IPS-NIHi7 (cell line): ENCODE measurements around the gene PRDM11.

Experiments used
- DNase-seq: peaks from one replicate; pipeline ENCODE4 v3.0.0; 2012; ENCODE audit warnings: mixed read lengths; ENCODE audit errors: extremely low spot score

Gene PRDM11

GRCh38 chr11:45141631-45142030, 4.8 kb upstream of the PRDM11 start:
- DNase-seq = no peak

GRCh38 chr11:45142241-45143055, 4.0 kb upstream of the PRDM11 start:
- no peak for DNase-seq

- DNase-seq = no peak
These were observed 2.9 kb upstream of the PRDM11 start for GRCh38 chr11:45143494-45143893.

GRCh38 chr11:45144126-45145082, 2.0 kb upstream of the PRDM11 start:
- no peak for DNase-seq

- DNase-seq = no peak
These were observed 1.4 kb upstream of the PRDM11 start for GRCh38 chr11:45145083-45145378.

- DNase-seq = peak; percentile 94
These were observed 914 bp upstream of the PRDM11 start for GRCh38 chr11:45145379-45146071.

- DNase-seq = peak; percentile 97
These were observed 734 bp downstream of the PRDM11 start for GRCh38 chr11:45147017-45147728.

- DNase-seq = no peak
These were observed 1.6 kb downstream of the PRDM11 start for GRCh38 chr11:45147891-45148675.

GRCh38 chr11:45149483-45150056, 3.1 kb downstream of the PRDM11 start:
- no peak for DNase-seq

GRCh38 chr11:45150301-45150700, 3.9 kb downstream of the PRDM11 start:
- no peak for DNase-seq

GRCh38 chr11:45150943-45151342, 4.5 kb downstream of the PRDM11 start:
- no peak for DNase-seq

GRCh38 chr11:45151362-45151982, 5.0 kb downstream of the PRDM11 start:
- no peak for DNase-seq

- no peak for DNase-seq
These were observed 6.5 kb downstream of the PRDM11 start for GRCh38 chr11:45152740-45153595.

- DNase-seq = no peak
These were observed 7.8 kb downstream of the PRDM11 start for GRCh38 chr11:45154276-45154675.

GRCh38 chr11:45155058-45155551, 8.7 kb downstream of the PRDM11 start:
- DNase-seq = no peak

GRCh38 chr11:45155627-45156180, 9.3 kb downstream of the PRDM11 start:
- DNase-seq = no peak

GRCh38 chr11:45156201-45156600, 9.8 kb downstream of the PRDM11 start:
- DNase-seq = no peak

- DNase-seq = no peak
These were observed 10.3 kb downstream of the PRDM11 start for GRCh38 chr11:45156741-45157140.
